ENCODE measurements around the gene CALN1. TPM values are rescaled to one million over a fixed set of nuclear protein-coding genes. Genes with fewer than 3 reads are reported as not detected.
A peak's percentile ranks its signal among the peaks of the same experiment; 100 is the strongest.

Gene CALN1
- total RNA-seq, 1 donor from 2014 or later, result 1.9 TPM

GRCh38 chr7:71995111-71995510 is 417.0 kb downstream of the CALN1 start:
- H3K36me3 Mint-ChIP-seq, result no peaks in the 10 kb centered on the region
- H3K4me1 Mint-ChIP-seq (ENCODE audit: unreplicated experiment), result no peaks in the 10 kb centered on the region
- no peak for DNase-seq (ENCODE audit: extremely low spot score, unreplicated experiment)
- no peak for TF ChIP-seq CTCF (conservative IDR thresholded peaks at IDR 0.05)
- no peaks in the 10 kb centered on the region for H3K9me3 Mint-ChIP-seq
- no peak overlapping the region for H3K27ac Mint-ChIP-seq
- no peak overlapping the region for H3K4me3 Mint-ChIP-seq
- no peaks in the 10 kb centered on the region for H3K27me3 Mint-ChIP-seq

GRCh38 chr7:71991586-71991985 is 420.6 kb downstream of the CALN1 start:
- DNase-seq (ENCODE audit: extremely low spot score, unreplicated experiment), result no peak
- Mint-ChIP-seq H3K36me3 (no peaks in the 10 kb centered on the region), H3K4me3 (no peak overlapping the region), H3K4me1 (ENCODE audit: unreplicated experiment) (peaks cover 8% of the 10 kb centered on the region), H3K27me3 (peaks cover 3% of the 10 kb centered on the region), H3K27ac (no peak overlapping the region), H3K9me3 (no peaks in the 10 kb centered on the region)
- no peak for TF ChIP-seq CTCF (conservative IDR thresholded peaks at IDR 0.05)

GRCh38 chr7:71990138-71990462 is 422.0 kb downstream of the CALN1 start:
- Mint-ChIP-seq H3K27me3 (peaks cover 3% of the 10 kb centered on the region), H3K36me3 (no peaks in the 10 kb centered on the region), H3K4me1 (ENCODE audit: unreplicated experiment) (peaks cover 8% of the 10 kb centered on the region), H3K27ac (no peak overlapping the region), H3K4me3 (no peak overlapping the region), H3K9me3 (no peaks in the 10 kb centered on the region)
- DNase-seq (ENCODE audit: extremely low spot score, unreplicated experiment), result no peak
- TF ChIP-seq CTCF (conservative IDR thresholded peaks at IDR 0.05), result no peak

- H3K36me3 Mint-ChIP-seq, result no peaks in the 10 kb centered on the region
- no peak overlapping the region for H3K4me3 Mint-ChIP-seq
- H3K9me3 Mint-ChIP-seq, result no peaks in the 10 kb centered on the region
- peaks cover 3% of the 10 kb centered on the region for H3K27me3 Mint-ChIP-seq
- no peak for DNase-seq (ENCODE audit: extremely low spot score, unreplicated experiment)
- H3K27ac Mint-ChIP-seq, result no peak overlapping the region
- TF ChIP-seq CTCF (conservative IDR thresholded peaks at IDR 0.05), result no peak
- peaks cover 8% of the 10 kb centered on the region for H3K4me1 Mint-ChIP-seq (ENCODE audit: unreplicated experiment)
Measured at GRCh38 chr7:71988201-71988600, 423.9 kb downstream of the CALN1 start.

- Mint-ChIP-seq H3K27me3 (peaks cover 3% of the 10 kb centered on the region), H3K36me3 (no peaks in the 10 kb centered on the region), H3K27ac (no peak overlapping the region), H3K4me1 (ENCODE audit: unreplicated experiment) (peaks cover 8% of the 10 kb centered on the region), H3K9me3 (no peaks in the 10 kb centered on the region), H3K4me3 (no peak overlapping the region)
- no peak for DNase-seq (ENCODE audit: extremely low spot score, unreplicated experiment)
- TF ChIP-seq CTCF (conservative IDR thresholded peaks at IDR 0.05), result peak; percentile 26
Measured at GRCh38 chr7:71987200-71987767, 424.9 kb downstream of the CALN1 start.

GRCh38 chr7:71984348-71984747 is 427.8 kb downstream of the CALN1 start:
- H3K27ac Mint-ChIP-seq, result no peak overlapping the region
- H3K9me3 Mint-ChIP-seq, result no peaks in the 10 kb centered on the region
- DNase-seq (ENCODE audit: extremely low spot score, unreplicated experiment), result no peak
- H3K4me3 Mint-ChIP-seq, result no peak overlapping the region
- H3K36me3 Mint-ChIP-seq, result no peaks in the 10 kb centered on the region
- peaks cover 8% of the 10 kb centered on the region for H3K4me1 Mint-ChIP-seq (ENCODE audit: unreplicated experiment)
- H3K27me3 Mint-ChIP-seq, result peaks cover 3% of the 10 kb centered on the region
- TF ChIP-seq CTCF (conservative IDR thresholded peaks at IDR 0.05), result no peak

Measured in type B pancreatic cell (in vitro differentiated cells).